Measurements from ENCODE around the gene KPNA1.

- no peak for TF ChIP-seq CTCF (IDR thresholded peaks at IDR 0.05)
- TF ChIP-seq POLR2A (IDR thresholded peaks at IDR 0.05) = no peak
These were observed 16.6 kb downstream of the KPNA1 start for GRCh38 chr3:122498152-122498551.

Measured in esophagus squamous epithelium (tissue), 4 donors.